ENCODE results near the gene ACACB.

GRCh38 chr12:109275173-109275572 is 158.8 kb downstream of the ACACB start:
- TF ChIP-seq ELK1 (IDR thresholded peaks at IDR 0.05; ENCODE audit: low read depth, low read length) = no peak
- TF ChIP-seq SMC3 (IDR thresholded peaks at IDR 0.05) = no peak
- TF ChIP-seq POLR2A (IDR thresholded peaks at IDR 0.05; ENCODE audit: low read length) = no peak
